ENCODE data around the gene FHIT. TPM values are rescaled to one million over a fixed set of nuclear protein-coding genes. Genes with fewer than 3 reads are reported as not detected.

The FHIT gene
- total and polyA plus RNA-seq, 10 of the 15 experiments (the other 5 are each of a cell fraction or from before 2014, with no cell fraction given) = 4.2 to 14.9 (median 9.4) TPM

- TF ChIP-seq ZBTB11 (CRISPR knock-in tag; IDR thresholded peaks at IDR 0.05) = no peak
- no peak for TF ChIP-seq PKNOX1 (IDR thresholded peaks at IDR 0.05)
- TF ChIP-seq ZNF24 (IDR thresholded peaks at IDR 0.05) = no peak
- no peak for TF ChIP-seq NR2C2 (IDR thresholded peaks at IDR 0.05; ENCODE audit: borderline replicate concordance, control insufficient read depth, insufficient read length, low read depth)
- TF ChIP-seq ESRRA (IDR thresholded peaks at IDR 0.05; ENCODE audit: low read length) = no peak
- no peak for TF ChIP-seq SMAD5 (IDR thresholded peaks at IDR 0.05; ENCODE audit: low read depth)
- no peak for TF ChIP-seq CHD4 (IDR thresholded peaks at IDR 0.05)
- no peak for TF ChIP-seq PAX5 (IDR thresholded peaks at IDR 0.05; ENCODE audit: borderline replicate concordance, low read depth, low read length)
- no peak for TF ChIP-seq BMI1 (IDR thresholded peaks at IDR 0.05; ENCODE audit: borderline replicate concordance)
- no peak for TF ChIP-seq ZSCAN29 (IDR thresholded peaks at IDR 0.05)
- no peak for TF ChIP-seq KAT2A (conservative IDR thresholded peaks at IDR 0.05; ENCODE audit: control insufficient read depth, low read depth, low read length)
- no peak for TF ChIP-seq MLLT1 (IDR thresholded peaks at IDR 0.05)
- TF ChIP-seq MYB (IDR thresholded peaks at IDR 0.05; ENCODE audit: borderline replicate concordance, low read depth, low read length) = no peak
- TF ChIP-seq NRF1 (conservative IDR thresholded peaks at IDR 0.05; ENCODE audit: low read depth, low read length) = no peak
- no peak for TF ChIP-seq FOXK2 (IDR thresholded peaks at IDR 0.05)
- no peak for TF ChIP-seq TCF3 (IDR thresholded peaks at IDR 0.05; ENCODE audit: borderline replicate concordance, insufficient read depth, low read depth, low read length)
- no peak for TF ChIP-seq GATAD2B (conservative IDR thresholded peaks at IDR 0.05; ENCODE audit: low read depth)
These were observed 520.9 kb downstream of the FHIT start (continued) for GRCh38 chr3:60730371-60730770.
